HG02981 (cell line): ENCODE results near the gene INTU.
"Not testable (repeated sequence)": the region's sequence is repeated elsewhere in the genome, so short reads cannot be mapped to it uniquely, and the experiment has no call there.

Source experiments
- ATAC-seq: cut with Tn5 transposase; IDR thresholded peaks from one replicate; pipeline ENCODE4 v1.9.1; 2021; ENCODE audit warnings: mild to moderate bottlenecking, moderate library complexity; ENCODE audit not compliant: unreplicated experiment

Gene INTU

DNA sequence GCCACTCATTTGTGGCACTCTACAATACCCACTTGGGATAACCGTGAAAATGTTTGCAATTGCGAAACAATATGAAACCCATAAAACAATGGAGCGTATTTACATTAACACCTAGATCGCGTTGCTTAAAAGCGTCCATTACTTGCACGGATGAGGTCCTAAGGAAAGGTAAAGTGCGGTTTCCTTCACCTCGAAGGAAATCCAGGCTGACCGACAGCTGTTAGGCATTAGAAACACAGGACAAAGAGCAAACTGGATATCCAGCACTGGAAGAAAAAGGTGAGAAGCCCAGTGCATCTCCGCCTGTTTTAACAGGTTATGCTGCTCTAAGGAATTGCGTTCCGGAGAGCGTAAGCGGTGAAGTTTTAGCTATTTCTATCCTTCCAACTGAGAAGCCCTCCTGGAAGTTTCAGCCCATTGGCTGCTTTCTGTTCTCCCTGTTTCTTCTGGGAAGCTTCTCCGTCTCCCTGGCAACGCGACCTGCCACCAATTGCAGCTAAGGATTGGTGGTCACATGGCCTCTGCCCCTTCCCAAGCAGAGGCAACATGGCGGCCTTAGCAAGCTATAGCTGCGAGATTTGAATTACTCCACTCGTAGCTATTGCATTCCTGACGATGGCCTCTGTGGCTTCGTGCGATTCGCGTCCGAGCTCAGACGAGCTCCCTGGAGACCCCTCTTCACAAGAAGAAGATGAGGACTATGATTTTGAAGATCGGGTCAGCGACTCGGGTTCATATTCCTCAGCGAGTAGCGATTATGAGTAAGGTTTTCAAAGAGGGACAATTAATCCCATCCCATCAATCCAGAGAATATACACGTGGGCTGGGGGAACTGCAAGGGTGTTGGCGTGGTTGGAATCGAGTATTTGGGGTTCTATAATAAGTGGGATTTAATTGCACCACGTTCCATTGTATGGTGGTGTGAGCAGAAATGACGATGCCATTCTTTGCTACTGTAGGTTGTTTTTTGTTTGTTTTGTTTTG, at the start of gene INTU:
INTU (plus strand) TSS at position 538 of the 984 bp plus-strand sequence; CDS start at position 616, 78 bp downstream.
- ATAC-seq = peak; percentile 98

DNA sequence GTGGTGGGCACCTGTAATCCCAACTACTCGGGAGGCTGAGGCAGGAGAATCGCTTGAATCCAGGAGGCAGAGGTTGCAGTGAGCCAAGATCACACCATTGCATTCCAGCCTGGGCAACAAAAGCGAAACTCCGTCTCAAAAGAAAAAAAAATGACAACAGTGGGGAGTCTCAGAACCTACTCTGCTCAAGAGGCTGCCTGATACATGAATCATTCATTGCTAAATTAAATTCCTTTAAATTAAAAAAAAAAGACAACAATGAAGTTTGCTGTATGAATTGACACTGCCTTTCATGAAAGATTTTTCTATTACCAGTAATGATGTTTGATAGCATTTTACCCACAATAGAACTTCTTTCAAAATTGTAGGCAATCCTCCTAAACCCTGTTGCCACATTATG, 46.3 kb upstream of the INTU start:
- ATAC-seq = not testable (repeated sequence)

DNA sequence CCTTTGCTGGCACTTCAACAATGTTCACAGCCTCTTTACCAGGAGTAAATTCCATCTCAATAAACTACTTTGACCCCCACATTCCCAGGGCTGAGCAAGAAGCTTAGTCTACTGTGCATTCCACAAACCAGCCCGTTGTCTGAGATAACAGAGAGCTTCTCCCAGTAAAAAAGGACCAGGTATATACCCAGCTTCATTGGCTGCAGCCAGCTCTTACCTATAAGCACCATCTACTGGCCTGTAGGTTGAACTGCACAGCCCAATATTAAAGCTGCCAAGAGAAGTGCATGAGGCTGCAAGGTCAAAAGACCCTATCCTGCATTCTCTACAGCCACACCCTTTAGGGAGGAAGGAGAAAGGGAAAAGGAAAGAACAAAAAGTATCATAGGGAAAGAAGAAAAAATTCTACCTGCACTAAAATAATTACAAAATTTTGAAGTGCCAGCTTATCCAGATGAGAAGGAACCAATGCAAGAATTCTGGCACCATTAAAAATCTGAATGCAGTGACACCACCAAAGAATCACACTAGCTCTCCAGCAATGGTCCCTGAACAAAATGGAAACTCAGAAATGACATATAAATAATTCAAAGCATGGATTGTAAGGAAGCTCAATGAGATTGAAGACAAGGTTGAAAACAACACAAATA, 45.7 kb upstream of the INTU start:
- ATAC-seq = peak; percentile 100

DNA sequence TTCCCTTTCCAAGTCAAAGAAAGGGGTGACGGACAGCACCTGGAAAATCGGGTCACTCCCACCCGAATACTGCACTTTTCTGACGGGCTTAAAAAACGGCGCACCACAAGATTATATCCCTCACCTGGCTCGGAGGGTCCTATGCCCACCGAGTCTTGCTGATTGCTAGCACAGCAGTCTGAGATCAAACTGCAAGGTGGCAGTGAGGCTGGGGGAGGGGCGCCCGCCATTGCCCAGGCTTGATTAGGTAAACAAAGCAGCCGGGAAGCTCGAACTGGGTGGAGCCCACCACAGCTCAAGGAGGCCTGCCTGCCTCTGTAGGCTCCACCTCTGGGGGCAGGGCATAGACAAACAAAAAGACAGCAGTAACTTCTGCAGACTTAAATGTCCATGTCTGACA, 43.6 kb upstream of the INTU start:
- not testable (repeated sequence) for ATAC-seq

DNA sequence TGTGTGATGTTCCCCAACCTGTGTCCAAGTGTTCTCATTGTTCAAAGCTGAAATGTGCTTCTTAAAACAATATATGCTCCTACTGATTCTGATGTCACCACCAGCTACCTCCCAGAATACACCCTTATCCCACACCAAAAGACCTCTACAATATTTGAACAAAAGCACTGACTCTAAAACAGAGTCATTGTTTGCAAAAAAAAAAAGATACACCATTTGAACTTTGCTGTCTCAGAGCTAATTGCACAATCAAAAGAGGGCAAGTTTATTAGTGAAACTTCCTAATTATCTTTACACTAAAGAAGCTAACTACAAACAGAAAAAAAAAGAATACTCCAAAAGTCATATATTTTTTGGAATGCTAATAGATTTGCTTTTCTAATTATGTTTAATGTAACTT, 34.1 kb upstream of the INTU start:
- ATAC-seq = no peak

DNA sequence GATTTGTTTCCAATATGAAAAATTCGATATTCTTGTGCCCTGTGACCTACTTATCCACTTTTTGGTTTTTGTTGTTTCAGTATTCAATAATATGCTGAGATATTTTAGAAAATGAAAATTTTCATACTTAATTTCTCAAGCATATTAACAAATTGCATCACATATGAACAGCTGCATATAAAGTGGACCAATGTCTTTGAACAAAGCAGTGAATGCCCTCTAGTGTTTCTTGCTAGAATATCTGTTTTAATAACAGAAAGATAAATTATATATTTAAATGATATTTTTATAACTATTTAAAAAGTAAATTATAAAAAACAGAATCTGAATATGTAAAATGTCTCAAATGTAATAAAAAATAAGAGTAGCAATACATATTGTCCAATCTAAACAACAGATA, 31.7 kb upstream of the INTU start:
- no peak for ATAC-seq

DNA sequence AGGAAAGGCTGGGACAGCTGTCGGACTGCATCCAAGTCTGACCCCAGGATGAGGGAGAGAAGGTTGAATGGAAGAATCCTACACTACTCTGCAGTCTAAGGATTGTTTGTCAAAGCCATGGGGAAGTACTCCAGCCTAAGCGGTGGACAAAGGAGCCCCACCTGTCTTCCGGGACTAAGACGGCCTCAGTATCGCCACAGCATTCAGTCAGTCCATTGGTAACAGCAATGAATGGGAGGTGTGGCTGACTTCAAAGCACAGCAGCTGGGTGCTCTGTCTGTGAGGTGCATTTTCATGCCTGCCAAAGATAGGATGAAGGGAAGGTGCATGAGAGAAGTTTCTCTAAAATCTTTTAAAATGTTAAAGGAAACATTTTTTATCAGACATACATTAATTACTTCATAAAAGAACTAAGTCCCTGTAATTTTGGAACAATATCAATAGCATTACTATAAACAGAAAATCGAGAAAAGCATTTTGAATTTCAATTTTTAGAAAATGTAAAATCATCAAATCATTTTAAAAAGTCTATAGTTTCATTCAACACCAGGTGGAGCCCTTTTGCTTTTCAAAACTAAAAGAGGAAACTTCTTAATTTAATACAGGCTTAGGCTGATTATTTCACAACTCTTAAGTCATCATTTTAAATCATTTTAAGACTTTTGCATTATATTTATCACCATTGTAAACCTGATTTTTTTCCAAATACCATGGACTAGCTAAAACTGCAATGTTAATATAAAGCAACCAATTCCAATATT, 27.6 kb upstream of the INTU start:
- no peak for ATAC-seq

DNA sequence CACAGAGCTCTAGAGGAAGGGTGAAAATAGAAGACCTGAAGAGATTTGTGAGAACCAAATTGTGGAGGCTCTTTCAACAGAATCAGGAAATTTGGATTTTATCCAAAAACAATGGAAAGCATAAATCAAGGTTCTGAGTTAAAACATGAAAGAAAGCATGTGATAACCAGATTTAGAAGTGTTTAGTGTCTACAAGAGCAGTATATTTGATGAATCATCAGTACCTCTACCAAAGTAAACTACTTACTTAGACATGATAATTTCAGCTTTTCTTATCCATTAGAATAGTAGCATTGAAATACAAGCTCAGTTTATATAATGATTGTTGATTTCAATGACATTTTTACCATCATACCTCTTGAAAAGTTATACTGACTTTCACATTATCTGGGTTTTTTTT, 25.9 kb upstream of the INTU start:
- ATAC-seq = no peak

DNA sequence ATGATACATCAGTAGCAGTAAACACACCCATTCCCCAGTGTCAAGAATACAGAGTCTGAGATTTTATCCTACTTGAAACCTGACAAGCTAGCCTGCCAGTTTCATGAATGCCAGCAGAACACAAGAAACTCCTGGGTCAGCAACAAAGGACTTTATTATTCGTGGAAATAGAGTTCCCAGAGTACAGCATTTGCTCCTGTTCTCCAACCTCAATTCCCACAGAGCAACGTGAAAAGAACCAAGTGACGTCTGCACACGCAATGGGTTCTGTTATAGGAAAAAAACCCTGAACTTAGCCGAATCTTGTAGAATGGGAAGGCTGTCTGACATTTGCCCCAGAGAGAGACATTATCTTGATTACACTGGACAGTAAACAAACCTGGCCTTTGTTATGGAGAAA, 23.3 kb upstream of the INTU start:
- ATAC-seq = no peak

DNA sequence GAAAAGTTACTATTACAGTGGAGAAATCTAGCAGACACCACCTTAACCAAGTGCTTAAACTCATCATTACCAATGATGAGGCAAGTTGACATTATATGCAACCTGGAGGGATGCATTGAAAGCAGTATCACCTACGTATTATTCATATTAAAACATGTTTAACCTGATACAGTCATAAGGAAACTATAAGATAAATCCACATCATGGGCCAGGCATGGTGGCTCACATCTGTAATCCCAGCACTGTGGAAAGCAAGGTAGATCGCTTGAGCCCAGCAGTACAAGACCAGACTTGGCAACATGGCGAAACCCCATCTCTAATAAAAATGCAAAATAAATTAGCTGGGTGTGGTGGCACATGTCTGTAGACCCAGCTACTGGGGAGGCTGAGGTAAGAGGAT, 22.3 kb upstream of the INTU start:
- no peak for ATAC-seq

DNA sequence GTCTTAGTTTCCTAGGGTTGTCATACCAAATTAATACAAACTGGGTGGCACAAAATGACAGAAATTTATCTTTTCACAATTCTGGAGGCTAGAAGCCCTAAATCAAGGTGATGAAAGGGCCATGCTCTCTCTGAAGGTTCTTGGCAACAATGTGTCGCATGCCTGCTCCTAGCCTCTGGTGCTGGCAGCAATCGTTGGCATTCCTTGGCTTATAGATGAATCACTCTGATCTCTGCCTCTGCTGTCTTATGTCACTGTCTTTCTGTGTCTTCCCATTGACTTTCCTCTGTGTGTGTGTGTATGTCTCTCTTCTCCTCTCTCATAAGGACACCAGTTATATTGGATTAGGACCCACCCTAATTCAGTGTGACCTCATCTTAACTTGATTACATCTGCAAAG, 15.9 kb upstream of the INTU start:
- ATAC-seq = no peak

DNA sequence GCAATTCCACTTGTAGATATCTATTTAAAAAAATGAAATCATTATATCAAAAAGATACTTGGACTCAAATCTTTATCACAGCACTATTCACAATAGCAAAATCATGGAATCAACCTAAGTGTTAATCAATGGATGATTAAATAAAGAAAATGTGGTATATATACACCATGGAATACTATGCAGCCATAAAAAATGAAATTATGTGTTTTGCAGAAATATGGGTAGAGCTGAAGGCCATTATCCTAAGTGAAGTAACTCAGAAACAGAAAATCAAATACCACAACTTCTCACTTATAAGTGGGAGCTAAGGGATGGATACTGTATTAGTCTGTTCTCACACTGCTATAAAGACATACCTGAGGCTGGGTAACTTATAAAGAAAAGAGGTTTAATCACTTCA, 14.3 kb upstream of the INTU start:
- no peak for ATAC-seq

DNA sequence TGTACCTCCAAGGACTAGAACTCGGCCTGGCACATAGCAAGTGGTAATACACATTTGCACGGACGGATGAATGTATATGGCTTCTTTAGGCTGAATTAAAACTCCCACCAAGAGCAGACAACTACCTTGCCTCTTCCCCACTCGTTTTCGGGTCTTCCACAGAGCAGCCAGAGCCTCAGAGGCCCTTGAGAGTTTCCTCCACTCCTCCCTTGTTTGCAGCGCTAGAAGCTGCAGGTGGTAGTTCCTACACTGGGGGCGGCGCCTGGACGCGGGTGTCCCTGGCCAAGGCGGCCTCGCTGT, 10.2 kb upstream of the INTU start:
- no peak for ATAC-seq

DNA sequence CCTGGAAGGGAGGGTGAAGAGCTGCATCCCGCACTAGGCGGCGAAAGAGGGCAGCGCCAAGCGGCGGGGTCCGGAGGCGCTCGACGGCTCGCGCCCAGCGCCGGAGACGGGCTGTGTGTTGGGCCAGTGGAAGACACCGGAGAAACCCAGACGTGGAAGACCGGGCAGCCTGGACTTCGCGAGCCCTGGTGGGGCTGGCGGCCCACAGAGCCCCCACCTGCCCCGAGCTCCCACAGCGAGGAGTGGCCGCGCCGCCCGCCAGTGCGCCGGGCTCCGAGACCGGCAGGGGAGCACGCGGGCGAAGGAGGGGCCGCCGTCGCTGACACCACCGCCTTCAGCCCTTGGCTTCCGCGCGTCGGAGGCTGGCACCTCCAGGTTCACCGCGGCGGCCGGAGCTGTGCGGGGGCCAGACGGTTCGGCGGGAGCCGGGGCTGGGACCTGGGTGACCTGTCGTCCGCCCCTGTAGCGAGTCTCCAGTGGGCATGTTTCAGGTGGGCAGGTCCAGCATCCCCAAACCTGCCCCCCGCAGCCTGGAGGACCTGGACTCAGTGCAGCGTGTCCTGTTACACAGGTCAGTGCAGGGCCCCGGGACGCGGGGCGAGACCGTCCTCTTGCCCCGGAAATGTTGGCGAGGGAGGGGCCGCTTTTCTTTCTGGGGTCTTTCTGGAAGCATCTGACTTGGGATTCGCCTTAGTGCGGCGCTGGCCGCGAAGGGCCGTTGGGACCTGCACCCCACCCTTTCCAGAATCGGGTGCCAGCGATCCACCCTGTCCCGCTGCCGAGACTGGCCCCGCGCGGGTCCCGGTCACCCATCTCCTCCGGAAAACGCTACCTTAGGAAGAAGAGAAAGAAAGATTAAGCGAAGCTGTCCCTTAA, 9.6 kb upstream of the INTU start:
- no peak for ATAC-seq

DNA sequence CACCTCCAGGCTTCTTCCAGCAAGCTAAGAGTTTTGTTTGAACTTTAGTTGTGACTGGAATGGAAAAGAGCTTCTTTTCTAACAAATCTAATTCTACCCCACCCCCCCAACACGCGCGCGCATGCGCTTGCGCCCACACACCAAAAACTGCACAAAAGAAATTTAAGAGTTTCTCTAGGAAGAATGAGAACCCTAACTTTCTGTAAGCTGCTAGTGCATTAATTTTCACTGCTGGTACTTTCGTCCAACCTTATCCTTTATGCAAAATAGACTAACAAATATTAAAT, 9.0 kb upstream of the INTU start:
- ATAC-seq = no peak

DNA sequence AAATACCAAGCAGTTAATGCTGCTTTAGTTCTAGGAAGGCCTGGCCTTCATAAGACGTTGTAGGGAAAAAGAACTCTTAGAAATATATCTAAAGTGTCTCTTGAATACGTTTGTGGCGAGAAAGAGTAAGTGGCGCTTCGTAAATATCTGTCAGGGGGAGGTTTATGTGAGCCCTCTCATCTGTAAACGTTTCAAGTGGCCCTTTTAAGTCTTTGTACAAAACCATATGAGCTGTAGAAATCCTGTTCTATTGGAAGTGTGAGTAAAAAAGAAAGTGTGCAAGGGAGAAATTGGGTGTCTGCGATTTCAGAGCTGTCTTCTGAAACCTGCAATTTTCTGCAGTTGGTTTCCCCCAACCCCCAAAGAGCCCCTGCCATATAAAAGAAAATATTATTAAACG, 8.6 kb upstream of the INTU start:
- ATAC-seq = no peak

DNA sequence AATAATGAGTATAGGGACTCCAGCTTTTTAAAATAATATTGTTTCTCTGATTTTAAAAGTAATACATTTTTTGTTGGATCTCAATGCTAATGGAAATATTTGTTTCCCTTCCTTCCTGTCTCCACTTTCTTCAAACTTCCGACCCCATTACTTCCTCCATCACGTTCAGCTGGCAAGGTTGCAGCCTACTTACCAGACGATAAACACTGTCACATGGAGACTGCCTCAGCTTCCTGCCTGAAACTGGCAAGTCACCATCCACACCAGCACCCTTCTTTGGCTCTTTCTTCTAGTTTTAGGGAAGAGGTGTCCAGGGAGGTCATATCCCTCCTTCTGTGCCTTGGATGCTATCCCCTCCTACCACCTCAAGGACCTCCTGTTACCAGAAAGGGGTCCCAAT, 3.4 kb upstream of the INTU start:
- ATAC-seq = no peak

DNA sequence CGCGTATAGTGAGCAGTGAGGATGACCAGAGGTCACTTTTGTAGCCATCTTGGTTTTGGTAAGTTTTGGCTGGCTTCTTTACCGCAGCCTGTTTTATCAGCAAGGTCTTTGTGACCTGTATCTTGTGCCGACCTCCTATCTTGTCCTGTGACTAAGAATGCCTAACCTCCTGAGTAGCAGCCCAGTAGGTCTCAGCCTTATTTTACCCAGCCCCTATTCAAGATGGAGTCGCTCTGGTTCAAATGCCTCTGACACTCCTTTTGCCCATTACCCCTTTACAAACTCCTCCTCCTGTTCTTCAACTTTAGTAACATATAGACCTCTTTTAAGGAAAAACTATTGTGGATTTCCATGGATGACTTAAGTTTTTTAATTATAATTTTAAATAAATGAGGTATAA, 2.6 kb upstream of the INTU start:
- no peak for ATAC-seq

DNA sequence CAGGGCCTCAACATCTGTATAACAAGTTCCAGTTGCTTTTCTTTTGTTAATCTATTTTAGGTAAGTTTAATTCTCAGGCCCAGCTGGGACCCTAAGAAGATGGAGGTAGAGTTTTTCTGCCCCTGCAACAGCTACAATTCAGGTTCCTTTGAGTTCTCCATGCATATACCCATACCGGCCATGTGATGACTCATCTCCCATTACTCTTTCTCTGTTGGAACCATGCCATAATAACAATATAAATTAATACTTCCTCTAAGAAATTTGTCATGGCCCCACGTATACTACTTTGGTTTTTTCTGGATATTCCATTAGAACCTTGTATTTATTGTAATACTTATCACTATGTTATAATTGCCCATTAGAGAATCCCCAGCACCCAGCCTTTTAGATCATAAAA, 1.3 kb upstream of the INTU start:
- no peak for ATAC-seq

DNA sequence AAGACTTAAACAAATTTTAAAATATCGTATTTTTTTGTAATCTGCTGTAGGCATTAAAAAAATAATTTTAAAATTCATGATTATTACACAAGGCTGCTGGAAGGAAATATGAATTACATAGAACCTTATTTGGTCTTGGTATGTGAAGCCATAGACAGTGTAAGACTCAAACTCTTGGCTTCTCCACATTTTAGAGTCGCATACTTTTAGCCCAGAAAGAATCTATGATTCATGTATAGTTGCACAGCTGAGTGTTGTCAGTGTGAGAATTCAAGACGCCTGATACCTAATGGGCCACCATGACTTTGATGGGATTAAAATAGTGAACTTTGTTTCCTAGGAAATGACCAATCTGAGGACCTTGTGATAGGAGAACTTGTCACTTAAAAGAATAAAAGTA, 1.4 kb downstream of the INTU start:
- ATAC-seq = no peak

DNA sequence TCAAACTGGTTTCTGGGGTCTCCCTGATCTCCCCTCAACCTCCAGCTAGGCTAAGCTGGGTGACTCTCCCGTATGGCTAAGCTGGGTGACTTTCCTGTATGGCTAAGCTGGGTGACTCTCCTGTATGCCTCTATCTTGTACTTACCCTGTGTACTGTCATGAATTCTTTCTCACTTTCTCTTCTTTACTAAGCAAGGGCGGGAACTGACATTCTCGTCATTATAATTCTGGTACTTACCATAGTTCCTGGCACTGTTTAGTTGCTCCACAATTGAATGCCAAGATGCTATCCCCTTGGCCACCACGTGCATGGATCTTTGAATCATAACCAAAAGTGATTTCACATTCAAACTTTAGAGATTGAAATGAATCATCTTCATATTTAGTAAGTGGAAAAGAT, 8.8 kb downstream of the INTU start:
- no peak for ATAC-seq
